GM12801 (cell line): ENCODE results near the gene PTGIS.

Experiments
- TF ChIP-seq, protein P1 (sequence below): IDR thresholded peaks from one replicate; pipeline ENCODE4 v1.5.1; 2011; ENCODE audit warnings: control low read depth; ENCODE audit not compliant: insufficient read length; ENCODE audit errors: extremely low read depth

PTGIS gene

DNA sequence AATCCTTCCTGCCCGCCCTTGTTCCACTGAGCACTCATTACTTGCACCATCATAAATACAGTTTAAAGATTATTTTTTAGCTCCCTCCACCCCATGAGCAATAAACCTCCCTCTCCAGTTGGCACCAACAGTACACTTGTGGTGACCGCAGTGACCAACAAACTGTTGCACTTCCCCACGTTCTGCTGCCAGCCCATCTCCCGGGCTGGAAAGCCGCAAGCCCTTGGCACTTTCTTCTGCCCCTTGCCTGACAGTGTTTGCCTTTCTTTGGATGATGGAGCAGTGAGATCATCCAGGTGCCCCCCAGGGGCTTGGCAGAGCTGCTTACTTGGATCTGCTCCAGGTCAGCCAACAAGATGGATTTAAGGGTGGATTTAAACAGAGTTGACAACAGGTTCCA lies 107.0 kb downstream of the PTGIS start:
- TF ChIP-seq, protein P1, sequence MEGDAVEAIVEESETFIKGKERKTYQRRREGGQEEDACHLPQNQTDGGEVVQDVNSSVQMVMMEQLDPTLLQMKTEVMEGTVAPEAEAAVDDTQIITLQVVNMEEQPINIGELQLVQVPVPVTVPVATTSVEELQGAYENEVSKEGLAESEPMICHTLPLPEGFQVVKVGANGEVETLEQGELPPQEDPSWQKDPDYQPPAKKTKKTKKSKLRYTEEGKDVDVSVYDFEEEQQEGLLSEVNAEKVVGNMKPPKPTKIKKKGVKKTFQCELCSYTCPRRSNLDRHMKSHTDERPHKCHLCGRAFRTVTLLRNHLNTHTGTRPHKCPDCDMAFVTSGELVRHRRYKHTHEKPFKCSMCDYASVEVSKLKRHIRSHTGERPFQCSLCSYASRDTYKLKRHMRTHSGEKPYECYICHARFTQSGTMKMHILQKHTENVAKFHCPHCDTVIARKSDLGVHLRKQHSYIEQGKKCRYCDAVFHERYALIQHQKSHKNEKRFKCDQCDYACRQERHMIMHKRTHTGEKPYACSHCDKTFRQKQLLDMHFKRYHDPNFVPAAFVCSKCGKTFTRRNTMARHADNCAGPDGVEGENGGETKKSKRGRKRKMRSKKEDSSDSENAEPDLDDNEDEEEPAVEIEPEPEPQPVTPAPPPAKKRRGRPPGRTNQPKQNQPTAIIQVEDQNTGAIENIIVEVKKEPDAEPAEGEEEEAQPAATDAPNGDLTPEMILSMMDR = no peak

DNA sequence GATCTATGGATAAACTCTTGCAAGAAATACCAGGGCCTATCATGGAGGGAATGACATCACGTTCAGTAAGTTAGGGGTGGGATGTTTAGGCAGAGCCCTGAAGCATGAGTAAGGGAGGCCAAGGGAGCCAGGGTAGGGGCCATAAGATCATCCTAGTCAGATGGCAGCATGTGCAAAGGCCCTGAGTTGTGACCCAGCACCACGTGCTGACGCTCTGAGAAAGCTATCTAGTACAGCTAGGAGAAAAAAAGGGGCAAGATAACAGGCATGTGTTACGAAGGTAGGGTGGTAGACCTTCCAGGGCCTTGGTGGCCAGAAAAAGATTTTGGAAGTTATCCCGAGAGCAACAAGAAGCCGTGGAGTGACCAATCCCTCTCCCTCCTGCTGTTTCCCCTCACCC lies 107.8 kb downstream of the PTGIS start:
- TF ChIP-seq, protein P1 = no peak

DNA sequence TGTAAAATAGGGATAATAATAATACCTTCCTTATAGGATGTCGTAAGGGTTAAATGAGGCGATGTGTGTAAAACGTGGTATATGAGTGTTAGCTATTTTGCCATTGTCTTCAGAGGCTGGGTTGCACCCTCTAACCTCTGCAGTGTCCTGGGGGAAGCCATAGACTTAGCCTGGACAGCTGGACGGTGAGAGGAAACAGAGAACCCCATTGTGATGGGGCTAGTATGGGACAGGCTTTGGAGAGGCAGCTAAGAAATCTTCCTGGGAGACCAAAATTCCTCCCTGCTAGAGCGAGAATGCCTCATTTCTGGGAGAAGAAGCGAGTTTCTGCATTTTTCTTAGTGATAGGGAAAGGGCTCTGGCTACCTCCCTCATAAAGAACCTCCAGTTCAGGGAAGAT lies 108.3 kb downstream of the PTGIS start:
- TF ChIP-seq, protein P1 = no peak

DNA sequence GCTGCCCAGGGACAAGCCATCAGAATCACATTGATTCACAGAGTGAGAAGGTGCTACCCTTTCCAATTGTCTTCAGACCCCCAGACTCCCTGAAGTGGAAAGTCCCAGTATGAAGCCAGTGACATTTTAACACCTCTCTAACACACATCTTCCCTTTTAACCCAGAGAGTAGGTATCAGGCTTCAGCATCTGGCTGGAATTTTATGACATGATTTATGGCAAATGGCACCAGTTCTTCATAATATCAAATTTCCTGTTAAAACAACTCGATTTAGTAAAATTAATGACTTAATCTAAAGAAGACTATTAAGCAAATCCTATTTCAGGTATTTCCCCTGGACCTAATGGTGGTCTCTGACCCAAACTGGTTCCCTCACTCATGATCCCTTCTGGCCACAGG lies 110.5 kb downstream of the PTGIS start:
- TF ChIP-seq, protein P1 = no peak

DNA sequence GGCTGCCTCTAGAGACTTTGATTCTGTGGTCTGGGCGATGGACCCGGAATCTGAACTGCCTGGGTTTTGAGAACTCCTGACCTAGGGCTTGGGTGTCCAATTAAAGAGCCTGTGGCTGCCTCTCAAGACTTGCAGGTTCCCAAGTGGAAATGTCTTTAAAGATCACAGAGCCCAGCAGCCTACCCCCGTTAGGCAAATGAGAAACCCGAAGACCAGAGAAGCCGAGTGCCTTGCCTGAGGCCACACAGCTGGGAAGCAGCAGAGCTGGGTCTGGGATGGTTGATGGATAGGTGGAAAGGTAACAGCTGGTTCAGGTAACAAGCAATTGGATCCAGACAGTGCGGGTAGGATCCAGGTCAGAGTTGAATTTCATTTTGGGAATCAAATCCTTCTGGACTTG lies 111.3 kb downstream of the PTGIS start:
- TF ChIP-seq, protein P1 = no peak

DNA sequence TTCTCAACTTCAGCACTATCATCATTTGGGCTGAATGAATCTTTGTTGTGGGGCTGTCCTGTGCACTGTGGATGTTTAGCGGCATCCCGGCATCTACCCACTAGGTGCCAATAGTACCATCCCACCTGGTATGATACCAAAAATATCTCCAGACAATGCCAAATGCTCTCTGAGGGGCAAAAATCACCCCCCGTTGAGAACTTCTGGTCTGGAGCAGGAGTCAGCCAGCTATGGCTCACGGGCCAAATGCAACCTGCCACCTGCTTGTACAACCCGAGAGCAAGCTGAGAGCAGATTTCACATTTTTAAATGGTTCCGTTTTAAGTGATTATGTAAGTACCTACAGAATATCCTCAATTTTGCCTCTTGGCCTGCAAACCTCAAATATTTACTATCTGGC lies 112.2 kb downstream of the PTGIS start:
- TF ChIP-seq, protein P1 = no peak
